Measurements from ENCODE around the gene NT5C1B.

The NT5C1B gene

GRCh38 chr2:18596993-18597392 is 7.6 kb upstream of the NT5C1B start:
- H3K4me1 ChIP-seq (ENCODE audit: low read length): peaks cover 36% of the 10 kb centered on the region
- no peaks in the 10 kb centered on the region for H3K79me2 ChIP-seq (ENCODE audit: low read length)
- no peak overlapping the region for H3K4me2 ChIP-seq (ENCODE audit: low read length)
- TF ChIP-seq EZH2phosphoT487 (IDR thresholded peaks at IDR 0.05; ENCODE audit: low read depth) (no peak), CTCF (IDR thresholded peaks at IDR 0.05; ENCODE audit: low read depth, low read length) (no peak)
- no peak overlapping the region for H3K27ac ChIP-seq (ENCODE audit: low read length)
- H2AFZ ChIP-seq (ENCODE audit: low read depth, low read length): no peak overlapping the region
- no peak overlapping the region for H3K4me3 ChIP-seq (ENCODE audit: low read length)
- no peaks in the 10 kb centered on the region for H4K20me1 ChIP-seq (ENCODE audit: insufficient read depth, low read length)
- H3K36me3 ChIP-seq (replicated peaks; ENCODE audit: low read depth, low read length): no peaks in the 10 kb centered on the region
- H3K27me3 ChIP-seq (ENCODE audit: low read depth, low read length): no peaks in the 10 kb centered on the region
- H3K9me3 ChIP-seq (ENCODE audit: insufficient read depth, low read length): no peaks in the 10 kb centered on the region
- no peak overlapping the region for H3K9ac ChIP-seq (ENCODE audit: low read length)

GRCh38 chr2:18593496-18593895 is 4.1 kb upstream of the NT5C1B start:
- no peaks in the 10 kb centered on the region for H3K27me3 ChIP-seq (ENCODE audit: low read depth, low read length)

GRCh38 chr2:18592372-18592771 is 3.0 kb upstream of the NT5C1B start:
- no peaks in the 10 kb centered on the region for H3K27me3 ChIP-seq (ENCODE audit: low read depth, low read length)
- H3K9ac ChIP-seq (ENCODE audit: low read length): no peak overlapping the region
- no peak overlapping the region for H2AFZ ChIP-seq (ENCODE audit: low read depth, low read length)
- no peaks in the 10 kb centered on the region for H3K79me2 ChIP-seq (ENCODE audit: low read length)
- H3K36me3 ChIP-seq (replicated peaks; ENCODE audit: low read depth, low read length): no peaks in the 10 kb centered on the region
- H3K4me3 ChIP-seq (ENCODE audit: low read length): no peak overlapping the region
- no peaks in the 10 kb centered on the region for H3K4me1 ChIP-seq (ENCODE audit: low read length)
- H3K9me3 ChIP-seq (ENCODE audit: insufficient read depth, low read length): no peaks in the 10 kb centered on the region
- no peak for TF ChIP-seq CTCF (IDR thresholded peaks at IDR 0.05; ENCODE audit: low read depth, low read length)
- no peak for TF ChIP-seq EZH2phosphoT487 (IDR thresholded peaks at IDR 0.05; ENCODE audit: low read depth)
- H4K20me1 ChIP-seq (ENCODE audit: insufficient read depth, low read length): no peaks in the 10 kb centered on the region
- no peak overlapping the region for H3K4me2 ChIP-seq (ENCODE audit: low read length)
- no peak overlapping the region for H3K27ac ChIP-seq (ENCODE audit: low read length)

More at GRCh38 chr2:18593496-18593895, 4.1 kb upstream of the NT5C1B start:
- H3K4me3 ChIP-seq (ENCODE audit: low read length): no peak overlapping the region
- H3K9me3 ChIP-seq (ENCODE audit: insufficient read depth, low read length): no peaks in the 10 kb centered on the region
- H3K79me2 ChIP-seq (ENCODE audit: low read length): no peaks in the 10 kb centered on the region
- no peak overlapping the region for H3K9ac ChIP-seq (ENCODE audit: low read length)
- no peak overlapping the region for H3K4me2 ChIP-seq (ENCODE audit: low read length)
- H3K36me3 ChIP-seq (replicated peaks; ENCODE audit: low read depth, low read length): no peaks in the 10 kb centered on the region
- no peak overlapping the region for H3K27ac ChIP-seq (ENCODE audit: low read length)
- no peaks in the 10 kb centered on the region for H4K20me1 ChIP-seq (ENCODE audit: insufficient read depth, low read length)
- H2AFZ ChIP-seq (ENCODE audit: low read depth, low read length): no peak overlapping the region
- TF ChIP-seq EZH2phosphoT487 (IDR thresholded peaks at IDR 0.05; ENCODE audit: low read depth) (no peak), CTCF (IDR thresholded peaks at IDR 0.05; ENCODE audit: low read depth, low read length) (no peak)
- H3K4me1 ChIP-seq (ENCODE audit: low read length): peaks cover 3% of the 10 kb centered on the region

GRCh38 chr2:18588802-18589201 is 567 bp downstream of the NT5C1B start:
- Histone ChIP-seq H3K27ac (ENCODE audit: low read length) (no peak overlapping the region), H3K36me3 (replicated peaks; ENCODE audit: low read depth, low read length) (no peaks in the 10 kb centered on the region)
- TF ChIP-seq EZH2phosphoT487 (IDR thresholded peaks at IDR 0.05; ENCODE audit: low read depth): no peak
- TF ChIP-seq CTCF (IDR thresholded peaks at IDR 0.05; ENCODE audit: low read depth, low read length): no peak

More at GRCh38 chr2:18588802-18589201, 567 bp downstream of the NT5C1B start:
- no peaks in the 10 kb centered on the region for H3K79me2 ChIP-seq (ENCODE audit: low read length)
- no peak overlapping the region for H3K4me3 ChIP-seq (ENCODE audit: low read length)
- no peak overlapping the region for H2AFZ ChIP-seq (ENCODE audit: low read depth, low read length)
- no peaks in the 10 kb centered on the region for H3K4me1 ChIP-seq (ENCODE audit: low read length)
- no peaks in the 10 kb centered on the region for H3K27me3 ChIP-seq (ENCODE audit: low read depth, low read length)
- H3K9me3 ChIP-seq (ENCODE audit: insufficient read depth, low read length): no peaks in the 10 kb centered on the region
- no peak overlapping the region for H3K4me2 ChIP-seq (ENCODE audit: low read length)
- no peak overlapping the region for H3K9ac ChIP-seq (ENCODE audit: low read length)
- H4K20me1 ChIP-seq (ENCODE audit: insufficient read depth, low read length): no peaks in the 10 kb centered on the region
